GM19463 (cell line): ENCODE measurements around the gene DCTN4.
"Not testable (repeated sequence)": the region's sequence is repeated elsewhere in the genome, so short reads cannot be mapped to it uniquely, and the experiment has no call there.

Source experiments
- ATAC-seq: cut with Tn5 transposase; IDR thresholded peaks from one replicate; pipeline ENCODE4 v1.9.1; 2021; ENCODE audit warnings: mild to moderate bottlenecking, moderate library complexity; ENCODE audit not compliant: unreplicated experiment

The DCTN4 gene

GRCh38 chr5:150758531-150759333, at the start of gene DCTN4:
DCTN4 (minus strand) TSS chr5:150759017; CDS start chr5:150758993, 24 bp downstream.
- peak; percentile 95 for ATAC-seq

GRCh38 chr5:150804388-150804787, 45.6 kb upstream of the DCTN4 start:
- no peak for ATAC-seq

- ATAC-seq: no peak
Observed at GRCh38 chr5:150801117-150801927, 42.5 kb upstream of the DCTN4 start.

- ATAC-seq: no peak
Observed at GRCh38 chr5:150797384-150797783, 38.6 kb upstream of the DCTN4 start.

- no peak for ATAC-seq
Observed at GRCh38 chr5:150794927-150795326, 36.1 kb upstream of the DCTN4 start.

GRCh38 chr5:150793423-150793888, 34.6 kb upstream of the DCTN4 start:
- ATAC-seq: not testable (repeated sequence)

- ATAC-seq: no peak
Observed at GRCh38 chr5:150791536-150791935, 32.7 kb upstream of the DCTN4 start.

- peak; percentile 99 for ATAC-seq
Observed at GRCh38 chr5:150789943-150790611, 31.3 kb upstream of the DCTN4 start.

- ATAC-seq: no peak
Observed at GRCh38 chr5:150789450-150789849, 30.6 kb upstream of the DCTN4 start.

- no peak for ATAC-seq
Observed at GRCh38 chr5:150788977-150789376, 30.2 kb upstream of the DCTN4 start.

GRCh38 chr5:150787656-150788055, 28.8 kb upstream of the DCTN4 start:
- no peak for ATAC-seq

- ATAC-seq: no peak
Observed at GRCh38 chr5:150786876-150787275, 28.1 kb upstream of the DCTN4 start.

- no peak for ATAC-seq
Observed at GRCh38 chr5:150785950-150786349, 27.1 kb upstream of the DCTN4 start.

- ATAC-seq: peak; percentile 30
Observed at GRCh38 chr5:150783422-150783928, 24.7 kb upstream of the DCTN4 start.

GRCh38 chr5:150782850-150783249, 24.0 kb upstream of the DCTN4 start:
- no peak for ATAC-seq

GRCh38 chr5:150781706-150782614, 23.1 kb upstream of the DCTN4 start:
- ATAC-seq: no peak

GRCh38 chr5:150780816-150781221, 22.0 kb upstream of the DCTN4 start:
- ATAC-seq: no peak

GRCh38 chr5:150780187-150780692, 21.4 kb upstream of the DCTN4 start:
- peak; percentile 53 for ATAC-seq

- no peak for ATAC-seq
Observed at GRCh38 chr5:150779397-150780186, 20.8 kb upstream of the DCTN4 start.
